ENCODE measurements around the gene KNDC1. TPM values are rescaled to one million over a fixed set of nuclear protein-coding genes. Genes with fewer than 3 reads are reported as not detected.

Gene KNDC1
- total RNA-seq, 4 donors from 2014 or later = 0.27 to 1.7 TPM; not detected in 2

GRCh38 chr10:133199488-133199885 is 39.5 kb downstream of the KNDC1 start:
- H3K4me1 ChIP-seq = no peaks in the 10 kb centered on the region
- H3K36me3 ChIP-seq = no peaks in the 10 kb centered on the region
- H3K9me3 ChIP-seq = no peaks in the 10 kb centered on the region
- H3K4me3 ChIP-seq = no peak overlapping the region
- H3K27ac ChIP-seq = no peak overlapping the region
- no peaks in the 10 kb centered on the region for H3K27me3 ChIP-seq
- TF ChIP-seq POLR2A (IDR thresholded peaks at IDR 0.05) = no peak
- no peak for TF ChIP-seq CTCF (IDR thresholded peaks at IDR 0.05)
- DNase-seq = no peak

- Histone ChIP-seq H3K27ac (no peak overlapping the region), H3K9me3 (no peaks in the 10 kb centered on the region), H3K4me3 (no peak overlapping the region), H3K4me1 (no peaks in the 10 kb centered on the region), H3K27me3 (no peaks in the 10 kb centered on the region), H3K36me3 (no peaks in the 10 kb centered on the region)
- TF ChIP-seq CTCF (IDR thresholded peaks at IDR 0.05) = no peak
- TF ChIP-seq POLR2A (IDR thresholded peaks at IDR 0.05) = no peak
- DNase-seq = no peak
These were observed 40.1 kb downstream of the KNDC1 start for GRCh38 chr10:133199992-133200611.

GRCh38 chr10:133200621-133201031 is 40.6 kb downstream of the KNDC1 start:
- Histone ChIP-seq H3K27me3 (no peaks in the 10 kb centered on the region), H3K4me3 (no peak overlapping the region), H3K4me1 (no peaks in the 10 kb centered on the region), H3K9me3 (no peaks in the 10 kb centered on the region), H3K27ac (no peak overlapping the region), H3K36me3 (no peaks in the 10 kb centered on the region)
- no peak for TF ChIP-seq POLR2A (IDR thresholded peaks at IDR 0.05)
- no peak for TF ChIP-seq CTCF (IDR thresholded peaks at IDR 0.05)
- DNase-seq = no peak

- no peak for DNase-seq
- no peaks in the 10 kb centered on the region for H3K4me1 ChIP-seq
- H3K36me3 ChIP-seq = no peaks in the 10 kb centered on the region
- no peaks in the 10 kb centered on the region for H3K27me3 ChIP-seq
- TF ChIP-seq CTCF (IDR thresholded peaks at IDR 0.05) (no peak), POLR2A (IDR thresholded peaks at IDR 0.05) (no peak)
- no peak overlapping the region for H3K27ac ChIP-seq
- no peaks in the 10 kb centered on the region for H3K9me3 ChIP-seq
- no peak overlapping the region for H3K4me3 ChIP-seq
These were observed 41.3 kb downstream of the KNDC1 start for GRCh38 chr10:133201151-133201947.

- no peaks in the 10 kb centered on the region for H3K4me1 ChIP-seq
- TF ChIP-seq POLR2A (IDR thresholded peaks at IDR 0.05) (no peak), CTCF (IDR thresholded peaks at IDR 0.05) (no peak)
- no peaks in the 10 kb centered on the region for H3K9me3 ChIP-seq
- H3K27me3 ChIP-seq = no peaks in the 10 kb centered on the region
- no peak overlapping the region for H3K27ac ChIP-seq
- no peaks in the 10 kb centered on the region for H3K36me3 ChIP-seq
- no peak for DNase-seq
- no peak overlapping the region for H3K4me3 ChIP-seq
These were observed 42.1 kb downstream of the KNDC1 start for GRCh38 chr10:133201948-133202725.

Measured in Peyer's patch (tissue), 4 donors.